Endothelial cell of umbilical vein (primary cell): Measurements from ENCODE around the gene MAEA. TPM values are rescaled to one million over a fixed set of nuclear protein-coding genes. Genes with fewer than 3 reads are reported as not detected.

ENCODE experiments used
- BruUV-seq: library from RNA; stranded (reverse); fragments of 400-500 nt; replicated peaks from 2 replicates; lab custom pipeline; 2021; lab: Mats Ljungman, UMichigan
- CTCF ChIA-PET: fragments of 300-600, 350-600 bp; sonication (Branson Sonifier 250); formaldehyde crosslinking; loops from one replicate; lab custom pipeline; 2021; ENCODE audit warnings: antibody characterized with exemption, inconsistent platforms; lab: Charles Lee
- POLR2A ChIA-PET: fragments of 300-600, 350-600 bp; sonication (Branson Sonifier 250); formaldehyde crosslinking; loops from one replicate; lab custom pipeline; 2021; ENCODE audit warnings: antibody characterized with exemption, inconsistent platforms; lab: Charles Lee
- DNase-seq: peaks from one replicate; pipeline ENCODE4 v3.0.0-alpha.2; 2011; ENCODE audit warnings: low read depth, low spot score
- FAIRE-seq: peaks from 2 replicates; lab custom pipeline; 2011; peaks lifted over from hg19 to GRCh38; lab: Jason Lieb, UNC
- H2AFZ ChIP-seq: 2 replicates; pipeline ENCODE4 v1.6.0; 2012; ENCODE audit warnings: low read depth, low read length, control low read depth, inconsistent platforms
- H3K27ac ChIP-seq: 2 replicates; pipeline ENCODE4 v1.5.1; 2011; ENCODE audit warnings: low read depth, mild to moderate bottlenecking, control low read depth, low read length, moderate library complexity; ENCODE audit not compliant: insufficient read depth
- H3K27me3 ChIP-seq, 2 experiments: 2 replicates each; pipeline versions ENCODE4 v1.6.0 to v1.6.1; 2011; ENCODE audit warnings: low read length in 2 of 2, mixed read lengths in 1 of 2; ENCODE audit not compliant: control insufficient read depth in 2 of 2, insufficient read depth in 2 of 2
- H3K36me3 ChIP-seq, 2 experiments: 2 replicates in 1 of 2; 3 replicates in 1 of 2; pipeline ENCODE4 v1.5.1; 2011; ENCODE audit warnings: low read length in 2 of 2, mild to moderate bottlenecking in 1 of 2, moderate library complexity in 1 of 2; ENCODE audit not compliant: control insufficient read depth in 2 of 2, insufficient read depth in 2 of 2; ENCODE audit errors: extremely low read depth in 1 of 2
- H3K4me1 ChIP-seq: 3 replicates; pipeline ENCODE4 v1.5.1; 2011; ENCODE audit warnings: mild to moderate bottlenecking, low read length; ENCODE audit not compliant: control insufficient read depth, insufficient read depth; ENCODE audit errors: extremely low read depth
- H3K4me2 ChIP-seq: 2 replicates; pipeline ENCODE4 v1.6.1; 2011; ENCODE audit warnings: low read length, control low read depth, mixed read lengths; ENCODE audit not compliant: insufficient read depth
- H3K4me3 ChIP-seq, 3 experiments: fragments of 200-600 bp in 1 of 3; sonication (generic), shearing (Covaris generic) in 1 of 3; replicated peaks in 1 of 3; 2 replicates each; pipeline ENCODE4 v1.5.1; 2011 to 2016; ENCODE audit warnings: control low read depth in 3 of 3, low read length in 3 of 3, mild to moderate bottlenecking in 2 of 3, inconsistent platforms in 1 of 3, low read depth in 1 of 3, moderate library complexity in 1 of 3; ENCODE audit not compliant: insufficient read depth in 1 of 3
- H3K79me2 ChIP-seq: 2 replicates; pipeline ENCODE4 v1.6.0; 2012; ENCODE audit warnings: low read length, inconsistent platforms; ENCODE audit not compliant: control insufficient read depth, insufficient read depth
- H3K9ac ChIP-seq: replicated peaks from 2 replicates; pipeline ENCODE3; 2011; ENCODE audit warnings: low read length, control low read depth; ENCODE audit not compliant: insufficient read depth; ENCODE audit errors: extremely low read depth
- H3K9me1 ChIP-seq: replicated peaks from 3 replicates; pipeline ENCODE4 v1.6.0; 2011; ENCODE audit warnings: mild to moderate bottlenecking, low read length; ENCODE audit not compliant: control insufficient read depth, insufficient read depth; ENCODE audit errors: extremely low read depth
- H3K9me3 ChIP-seq: replicated peaks from 2 replicates; pipeline ENCODE4 v1.5.1; 2012; ENCODE audit warnings: low read length, inconsistent platforms; ENCODE audit not compliant: control insufficient read depth, insufficient read depth
- H4K20me1 ChIP-seq: replicated peaks from 2 replicates; pipeline ENCODE3; 2011; ENCODE audit warnings: mild to moderate bottlenecking, low read length; ENCODE audit not compliant: control insufficient read depth, insufficient read depth; ENCODE audit errors: extremely low read depth
- CTCF ChIP-seq, 2 donors: IDR thresholded peaks; 1 replicate in 1 of 2; 2 replicates in 1 of 2; pipeline ENCODE4 v1.5.1; 2011; ENCODE audit warnings: low read length in 2 of 2, mild to moderate bottlenecking in 2 of 2, moderate library complexity in 2 of 2, control low read depth in 1 of 2, inconsistent platforms in 1 of 2, low read depth in 1 of 2; ENCODE audit not compliant: insufficient read depth in 1 of 2; ENCODE audit errors: extremely low read depth in 1 of 2
- EZH2 ChIP-seq: IDR thresholded peaks from 2 replicates; pipeline ENCODE4 v1.6.1; 2012; ENCODE audit warnings: borderline replicate concordance, low read depth, mild to moderate bottlenecking, moderate library complexity, low read length, inconsistent platforms; ENCODE audit not compliant: severe bottlenecking
- FOS ChIP-seq: IDR thresholded peaks from 2 replicates; pipeline ENCODE4 v1.6.1; 2011; ENCODE audit warnings: mild to moderate bottlenecking, low read length, moderate library complexity, borderline replicate concordance; ENCODE audit not compliant: insufficient read depth
- GATA2 ChIP-seq: IDR thresholded peaks from 2 replicates; pipeline ENCODE4 v1.7.0; 2011; ENCODE audit warnings: low read depth, mild to moderate bottlenecking, moderate library complexity, mixed read lengths, low read length; ENCODE audit not compliant: insufficient read length, insufficient read depth
- JUN ChIP-seq: IDR thresholded peaks from 2 replicates; pipeline ENCODE4 v1.6.1; 2011; ENCODE audit warnings: borderline replicate concordance, low read depth; ENCODE audit not compliant: insufficient read length, insufficient read depth
- MAX ChIP-seq: IDR thresholded peaks from 2 replicates; pipeline ENCODE4 v1.6.1; 2011; ENCODE audit not compliant: insufficient read depth, insufficient read length
- MYC ChIP-seq: IDR thresholded peaks from one replicate; pipeline ENCODE4 v1.6.1; 2011; ENCODE audit warnings: mild to moderate bottlenecking, low read depth, low read length
- POLR2A ChIP-seq: IDR thresholded peaks from 2 replicates; pipeline ENCODE4 v1.6.1; 2012; ENCODE audit warnings: low read depth, mild to moderate bottlenecking, control low read depth, low read length
- POLR2AphosphoS5 ChIP-seq: IDR thresholded peaks from 2 replicates; pipeline ENCODE4 v1.6.1; 2012; ENCODE audit warnings: low read depth, mild to moderate bottlenecking, control low read depth, low read length, moderate library complexity; ENCODE audit not compliant: insufficient read depth
- dilution Hi-C: fragments of 300-500 bp; cut with MboI; formaldehyde crosslinking; loops from one replicate; pipeline ENCODE4 v1.15.0; 2019; ENCODE audit warnings: low sequenced_read_pairs; ENCODE audit not compliant: extremely low pct_ligation_motif_present
- intact Hi-C: fragments of 100-400 bp; cut with micrococcal nuclease; formaldehyde crosslinking; loops from one replicate; pipeline ENCODE4 v1.10.0; 2022
- polyA plus RNA-seq, 4 experiments: library from polyadenylated mRNA; depleted of rRNA in 3 of 4; stranded (reverse) in 3 of 4; unstranded in 1 of 4; fragments of >200 nt; gene quantifications; 2 replicates each; pipeline versions ENCODE4 v1.2.1 to v1.2.3, GENCODE V29; 2011 to 2012; ENCODE audit warnings: missing spikeins in 1 of 4
- total RNA-seq: library from RNA; stranded (reverse); gene quantifications from 2 replicates; pipeline ENCODE4 v1.2.3, GENCODE V29; 2021

Gene MAEA
- total and polyA plus RNA-seq, 2 donors (not counting 3 experiments of a cell fraction or from before 2014, with no cell fraction given), result 66.0 to 108 TPM

- dilution Hi-C loops, result no loop called here
These were observed 7.3 kb downstream of the MAEA start for GRCh38 chr4:1297023-1297395.

GRCh38 chr4:1297456-1298325 is 8.0 kb downstream of the MAEA start:
- ChIA-PET POLR2A (no interaction called here), CTCF (interaction anchor here (0.9 kb wide), 1 partner anchor 11 kb away, joined by 3 read pairs; no protein-coding TSS in a partner anchor)
- H3K36me3 ChIP-seq, result peaks cover 3 to 30% of the 10 kb centered on the region in 2 experiments
- no peak overlapping the region for H3K27ac ChIP-seq
- dilution Hi-C loops (no loop called here), intact Hi-C loops (no loop called here)
- TF ChIP-seq FOS (no peak), MYC (no peak), EZH2 (no peak), CTCF (IDR thresholded peaks at IDR 0.05; ENCODE audit: extremely low read depth in 1 of 2, insufficient read depth in 1 of 2, low read depth in 1 of 2, low read length in 2 of 2) (no peak), POLR2A (no peak), GATA2 (no peak), JUN (no peak), MAX (no peak), POLR2AphosphoS5 (no peak)
- H3K9me1 ChIP-seq, result no peaks in the 10 kb centered on the region
- no peak overlapping the region for H3K4me3 ChIP-seq
- BruUV-seq, result no TSS peak
- FAIRE-seq, result no peak
- no peak overlapping the region for H3K4me2 ChIP-seq
- H3K79me2 ChIP-seq, result peaks cover 89% of the 10 kb centered on the region
- peaks cover 2% of the 10 kb centered on the region for H4K20me1 ChIP-seq
- H3K9ac ChIP-seq, result no peak overlapping the region
- no peaks in the 10 kb centered on the region for H3K9me3 ChIP-seq
- DNase-seq, result no peak
- no peaks in the 10 kb centered on the region for H3K27me3 ChIP-seq
- no peak overlapping the region for H2AFZ ChIP-seq
- H3K4me1 ChIP-seq, result no peaks in the 10 kb centered on the region

More at GRCh38 chr4:1297023-1297395, 7.3 kb downstream of the MAEA start:
- H3K9me1 ChIP-seq, result no peaks in the 10 kb centered on the region
- H3K4me1 ChIP-seq, result no peaks in the 10 kb centered on the region
- H3K27ac ChIP-seq, result no peak overlapping the region
- H4K20me1 ChIP-seq, result peaks cover 2% of the 10 kb centered on the region
- DNase-seq (no peak), FAIRE-seq (no peak)
- POLR2A ChIA-PET, result no interaction called here
- BruUV-seq, result no TSS peak
- TF ChIP-seq FOS, result no peak
- CTCF ChIA-PET, result interaction anchor here (0.9 kb wide), 1 partner anchor 12 kb away, joined by 3 read pairs; no protein-coding TSS in a partner anchor
- H3K9ac ChIP-seq, result no peak overlapping the region
- H2AFZ ChIP-seq, result no peak overlapping the region
- H3K36me3 ChIP-seq, result peaks cover 3 to 30% of the 10 kb centered on the region in 2 experiments
- intact Hi-C loops, result no loop called here
- no peak overlapping the region for H3K4me3 ChIP-seq
- H3K79me2 ChIP-seq, result peaks cover 89% of the 10 kb centered on the region
- no peaks in the 10 kb centered on the region for H3K27me3 ChIP-seq
- no peaks in the 10 kb centered on the region for H3K9me3 ChIP-seq
- no peak overlapping the region for H3K4me2 ChIP-seq
